Cardiac muscle cell (in vitro differentiated cells and primary cell): Measurements from ENCODE around the gene IL3. TPM values are rescaled to one million over a fixed set of nuclear protein-coding genes. Genes with fewer than 3 reads are reported as not detected.

Experiments used
- DNase-seq, 2 donors: peaks; one replicate each; pipeline versions ENCODE4 v3.0.0 to v3.0.0-alpha.2; 2010 to 2017; ENCODE audit warnings: low read depth in 1 of 2, low spot score in 1 of 2
- H3K27ac ChIP-seq: fragments of 200-600 bp; sonication (generic); 2 replicates; pipeline ENCODE4 v1.5.1; 2016
- H3K27me3 ChIP-seq: fragments of 200-600 bp; sonication (generic); 2 replicates; pipeline ENCODE4 v1.6.0; 2016; ENCODE audit warnings: control low read depth
- H3K36me3 ChIP-seq: fragments of 200-600 bp; sonication (generic); 2 replicates; pipeline ENCODE4 v1.5.1; 2016; ENCODE audit warnings: control low read depth
- H3K4me1 ChIP-seq: fragments of 200-600 bp; sonication (generic); 2 replicates; pipeline ENCODE4 v1.8.1; 2017; ENCODE audit warnings: low read depth, mild to moderate bottlenecking, mixed run types
- H3K4me3 ChIP-seq: fragments of 200-600 bp; sonication (generic); 2 replicates; pipeline ENCODE4 v1.5.1; 2016; ENCODE audit warnings: mild to moderate bottlenecking
- H3K9me3 ChIP-seq: fragments of 200-600 bp; sonication (generic); 2 replicates; pipeline ENCODE4 v1.5.1; 2017; ENCODE audit warnings: low read depth, mild to moderate bottlenecking, control low read depth
- CTCF ChIP-seq: IDR thresholded peaks from 2 replicates; pipeline ENCODE4 v1.5.1; 2012; ENCODE audit warnings: low read depth, mild to moderate bottlenecking, low read length
- polyA plus RNA-seq: library from polyadenylated mRNA; unstranded; fragments of >200 nt; fragmentation: Nextera tagmentation; extraction: Ambion mirVana; gene quantifications from 2 replicates; pipeline ENCODE4 v1.2.1, GENCODE V29; 2016
- total RNA-seq: library from RNA; depleted of rRNA; stranded (reverse); fragments of >200 nt; gene quantifications from 2 replicates; pipeline ENCODE4 v1.2.3, GENCODE V29; 2016

Gene IL3
- total and polyA plus RNA-seq, 2 experiments from 2014 or later = not detected

GRCh38 chr5:132059043-132059695, 1.3 kb upstream of the IL3 start:
- no peak for TF ChIP-seq CTCF
- Histone ChIP-seq H3K36me3 (no peaks in the 10 kb centered on the region), H3K4me3 (no peak overlapping the region), H3K4me1 (no peaks in the 10 kb centered on the region), H3K9me3 (no peaks in the 10 kb centered on the region), H3K27me3 (no peaks in the 10 kb centered on the region), H3K27ac (no peak overlapping the region)
- no peak for DNase-seq

DNA sequence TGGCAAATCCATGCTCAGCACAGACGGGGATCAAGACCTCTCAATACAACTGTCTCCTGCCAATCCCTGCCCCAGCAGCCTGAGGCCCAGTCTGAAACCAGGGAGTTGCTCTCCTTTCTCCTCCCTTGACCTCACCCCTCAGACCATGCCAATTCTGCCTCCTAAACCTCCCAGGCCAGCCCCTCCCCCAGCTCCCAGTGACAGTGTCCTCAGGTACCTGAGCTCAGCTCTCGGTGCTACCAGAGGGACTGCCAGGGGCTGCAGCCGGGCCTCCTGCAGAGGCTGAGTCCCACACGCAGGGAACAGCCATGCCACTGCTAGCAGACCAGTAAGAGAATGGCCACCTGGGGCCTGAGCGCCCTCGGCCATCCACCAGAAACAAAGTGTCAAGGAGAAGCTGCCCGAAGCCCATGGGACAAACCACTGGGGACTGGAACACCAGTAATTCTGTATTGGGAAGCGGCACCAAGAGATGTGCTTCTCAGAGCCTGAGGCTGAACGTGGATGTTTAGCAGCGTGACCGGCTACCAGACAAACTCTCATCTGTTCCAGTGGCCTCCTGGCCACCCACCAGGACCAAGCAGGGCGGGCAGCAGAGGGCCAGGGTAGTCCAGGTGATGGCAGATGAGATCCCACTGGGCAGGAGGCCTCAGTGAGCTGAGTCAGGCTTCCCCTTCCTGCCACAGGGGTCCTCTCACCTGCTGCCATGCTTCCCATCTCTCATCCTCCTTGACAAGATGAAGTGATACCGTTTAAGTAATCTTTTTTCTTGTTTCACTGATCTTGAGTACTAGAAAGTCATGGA, 557 bp upstream of the IL3 start:
- Histone ChIP-seq H3K4me3 (no peak overlapping the region), H3K27ac (no peak overlapping the region), H3K27me3 (no peaks in the 10 kb centered on the region), H3K36me3 (no peaks in the 10 kb centered on the region), H3K9me3 (no peaks in the 10 kb centered on the region), H3K4me1 (no peaks in the 10 kb centered on the region)
- TF ChIP-seq CTCF = no peak
- no peak for DNase-seq

DNA sequence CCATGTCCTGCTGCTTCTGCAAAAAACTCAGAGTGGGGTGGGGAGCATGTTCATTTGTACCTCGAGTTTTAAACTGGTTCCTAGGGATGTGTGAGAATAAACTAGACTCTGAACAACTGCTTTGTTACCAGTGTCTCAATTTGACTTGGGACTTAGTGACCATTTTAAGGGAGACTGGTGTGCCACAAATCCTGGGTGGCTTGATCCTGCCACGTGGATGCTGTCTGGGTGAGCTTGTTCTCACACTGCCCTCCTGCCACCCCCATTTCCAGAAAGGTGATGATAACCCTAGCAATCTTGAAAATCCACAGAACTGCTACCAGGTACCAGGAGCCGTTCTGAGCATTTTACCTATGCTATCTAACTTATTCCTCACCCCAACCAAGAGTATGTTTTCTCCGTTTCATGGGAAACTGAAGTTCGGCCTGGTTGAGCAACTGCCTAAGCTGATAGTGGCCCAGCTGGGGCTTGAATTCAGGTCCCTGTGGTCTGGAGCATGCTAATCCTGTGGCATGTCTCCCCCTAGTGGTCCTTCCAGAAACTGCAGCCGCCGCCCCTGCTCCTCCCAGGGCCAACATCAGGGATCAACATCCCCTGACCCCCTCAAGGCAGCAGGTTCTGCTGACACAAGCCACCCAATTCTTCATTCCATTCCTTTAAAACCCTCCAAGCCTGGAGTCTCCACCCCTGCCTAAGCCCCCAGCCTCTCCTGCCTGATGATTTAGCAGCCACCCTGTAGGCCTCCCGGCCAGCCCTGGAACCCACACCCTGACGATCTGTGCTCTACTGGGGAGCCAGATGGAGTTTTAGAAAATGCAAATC, 2.8 kb downstream of the IL3 start:
- no peaks in the 10 kb centered on the region for H3K9me3 ChIP-seq
- H3K36me3 ChIP-seq = no peaks in the 10 kb centered on the region
- H3K4me3 ChIP-seq = no peak overlapping the region
- no peaks in the 10 kb centered on the region for H3K27me3 ChIP-seq
- TF ChIP-seq CTCF = peak; percentile 97
- H3K27ac ChIP-seq = no peak overlapping the region
- no peaks in the 10 kb centered on the region for H3K4me1 ChIP-seq
- DNase-seq = peak; percentile 68 to 90

- H3K4me1 ChIP-seq = no peaks in the 10 kb centered on the region
- no peak for DNase-seq
- no peak overlapping the region for H3K27ac ChIP-seq
- TF ChIP-seq CTCF = no peak
- H3K4me3 ChIP-seq = no peak overlapping the region
- H3K36me3 ChIP-seq = no peaks in the 10 kb centered on the region
- H3K9me3 ChIP-seq = no peaks in the 10 kb centered on the region
- no peaks in the 10 kb centered on the region for H3K27me3 ChIP-seq
Measured at GRCh38 chr5:132064140-132064539, 3.7 kb downstream of the IL3 start.

DNA sequence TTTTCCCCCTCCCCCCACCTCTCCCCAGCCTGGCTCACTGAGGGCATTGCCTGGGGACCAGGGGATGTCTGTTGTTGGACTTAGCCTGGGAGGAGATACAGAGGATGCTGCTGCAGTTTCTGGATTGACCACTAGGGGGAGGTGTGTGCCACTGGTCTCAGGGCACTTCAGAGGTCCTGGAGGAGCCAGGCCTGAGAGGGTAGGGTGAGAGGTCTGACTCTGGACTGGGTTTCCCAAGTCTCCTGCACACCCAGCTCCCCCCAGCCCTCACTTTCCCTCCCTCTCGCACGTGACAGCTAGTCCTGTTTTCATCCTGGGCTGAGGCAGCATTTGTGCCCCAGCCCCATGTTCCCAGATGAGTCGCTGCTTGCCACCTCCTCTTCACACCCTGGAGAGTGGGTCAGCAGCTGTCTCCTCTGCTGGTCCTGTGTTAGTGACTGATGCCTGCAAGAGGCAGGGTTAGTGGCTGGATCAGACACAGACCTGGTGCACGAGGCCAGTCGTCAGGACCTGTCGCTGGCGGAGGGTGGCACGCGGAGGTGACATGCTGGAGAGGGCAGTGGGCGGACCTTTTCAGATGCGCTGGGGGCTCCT, 4.4 kb downstream of the IL3 start:
- no peaks in the 10 kb centered on the region for H3K36me3 ChIP-seq
- no peaks in the 10 kb centered on the region for H3K27me3 ChIP-seq
- H3K27ac ChIP-seq = no peak overlapping the region
- DNase-seq = peak; percentile 79 to 81
- H3K4me3 ChIP-seq = no peak overlapping the region
- peak; percentile 99 for TF ChIP-seq CTCF
- H3K9me3 ChIP-seq = no peaks in the 10 kb centered on the region
- no peaks in the 10 kb centered on the region for H3K4me1 ChIP-seq
